ENCODE results near the gene CCDC187.

- TF ChIP-seq POLR2A (IDR thresholded peaks at IDR 0.05) (no peak), CTCF (IDR thresholded peaks at IDR 0.05) (no peak), POLR2AphosphoS5 (IDR thresholded peaks at IDR 0.05; ENCODE audit: insufficient read depth in 1 of 2, low read depth in 1 of 2) (no peak)
These were observed 14.9 kb upstream of the CCDC187 start for GRCh38 chr9:136318776-136319241.
